Brain pericyte (primary cell): ENCODE data around the gene EQTN.
"Not testable (repeated sequence)": the region's sequence is repeated elsewhere in the genome, so short reads cannot be mapped to it uniquely, and the experiment has no call there.

ENCODE experiments used
- DNase-seq: peaks from one replicate; pipeline ENCODE4 v3.0.0-alpha.2; 2012; ENCODE audit warnings: low read depth, low spot score

Gene EQTN

GRCh38 chr9:27293996-27294395 lies 3.0 kb downstream of the EQTN start:
- no peak for DNase-seq

GRCh38 chr9:27292659-27293405 lies 4.1 kb downstream of the EQTN start:
- DNase-seq, result no peak

GRCh38 chr9:27291292-27291691 lies 5.7 kb downstream of the EQTN start:
- DNase-seq, result no peak

GRCh38 chr9:27282269-27282668 lies 14.7 kb downstream of the EQTN start:
- no peak for DNase-seq

DNA sequence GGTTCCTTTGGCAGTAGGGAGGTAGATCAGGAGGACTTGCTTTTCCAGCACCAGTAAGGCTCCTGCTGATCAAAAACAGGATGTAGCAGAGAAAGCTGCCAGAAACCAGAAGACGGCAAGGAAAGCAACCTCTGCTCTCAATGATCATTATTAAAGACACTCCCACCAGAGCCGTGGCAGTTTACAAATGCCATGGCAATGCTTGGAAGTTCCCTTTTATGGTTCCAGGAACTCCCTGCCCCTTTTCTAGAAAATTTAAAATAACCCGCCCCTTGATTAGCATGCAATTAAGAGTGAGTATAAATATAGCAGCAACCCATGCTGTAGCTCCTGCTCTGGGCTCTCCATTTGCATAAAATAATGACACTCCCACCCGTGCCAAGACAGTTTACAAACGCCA lies 16.1 kb downstream of the EQTN start:
- no peak for DNase-seq

DNA sequence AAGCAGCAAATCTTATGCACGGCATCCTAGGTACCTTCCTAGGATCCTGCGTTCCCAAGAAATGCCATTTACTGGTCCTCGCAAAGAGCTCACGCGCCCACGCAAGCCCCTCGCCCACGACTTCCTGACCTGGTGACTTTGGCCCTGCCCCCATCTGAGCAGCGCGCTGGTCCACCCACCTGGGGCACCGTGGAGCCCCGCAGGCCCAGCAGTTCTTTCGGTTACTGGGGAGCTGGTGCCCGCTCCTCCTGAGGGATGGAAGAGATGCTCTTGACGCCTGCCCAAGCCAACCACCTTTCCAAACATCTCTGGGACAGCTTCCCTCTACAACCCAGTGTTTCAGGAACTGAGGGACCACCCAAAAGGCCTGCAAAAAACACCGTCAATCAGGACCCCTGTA lies 16.7 kb downstream of the EQTN start:
- DNase-seq, result no peak

- no peak for DNase-seq
Measured at GRCh38 chr9:27279611-27280010, 17.3 kb downstream of the EQTN start.

GRCh38 chr9:27278374-27278773 lies 18.6 kb downstream of the EQTN start:
- DNase-seq, result no peak

- DNase-seq, result peak; percentile 10
Measured at GRCh38 chr9:27276193-27277030, 20.5 kb downstream of the EQTN start.

- DNase-seq, result no peak
Measured at GRCh38 chr9:27273186-27273585, 23.8 kb downstream of the EQTN start.

- no peak for DNase-seq
Measured at GRCh38 chr9:27272103-27272502, 24.8 kb downstream of the EQTN start.

- no peak for DNase-seq
Measured at GRCh38 chr9:27261517-27262211, 35.3 kb downstream of the EQTN start.

DNA sequence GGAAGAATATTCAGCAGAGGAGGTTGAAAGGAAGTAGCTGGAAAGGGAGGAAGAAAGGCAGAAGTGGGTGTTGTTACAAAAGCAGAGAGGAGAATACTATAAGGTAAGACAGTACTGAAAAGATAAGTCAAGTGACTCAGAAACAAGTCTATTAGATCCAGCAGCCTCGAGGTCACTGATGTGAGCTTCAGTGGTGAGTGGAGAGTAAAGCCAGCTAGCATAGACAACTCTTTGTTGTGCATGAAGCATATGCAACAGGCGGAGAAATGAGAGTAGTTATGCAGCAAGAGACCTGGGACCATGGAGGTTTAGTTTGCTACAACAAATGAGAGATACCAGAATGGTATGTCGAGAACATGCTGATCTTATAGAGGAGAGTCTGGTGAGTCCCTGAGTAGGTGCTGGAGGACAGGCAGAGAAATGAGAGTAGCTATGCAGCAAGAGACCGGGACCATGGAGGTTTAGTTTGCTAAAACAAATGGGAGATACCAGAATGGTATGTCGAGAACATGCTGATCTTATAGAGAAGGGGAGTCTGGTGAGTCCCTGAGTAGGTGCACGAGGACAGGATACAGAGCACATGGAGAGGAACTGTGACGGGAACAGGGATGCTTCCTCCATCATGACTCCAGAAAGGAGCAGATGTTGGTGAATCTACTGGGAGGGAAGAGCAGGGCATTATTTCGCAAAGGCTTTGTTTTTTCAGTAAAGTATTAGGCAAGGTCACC lies 36.0 kb downstream of the EQTN start:
- DNase-seq, result no peak

DNA sequence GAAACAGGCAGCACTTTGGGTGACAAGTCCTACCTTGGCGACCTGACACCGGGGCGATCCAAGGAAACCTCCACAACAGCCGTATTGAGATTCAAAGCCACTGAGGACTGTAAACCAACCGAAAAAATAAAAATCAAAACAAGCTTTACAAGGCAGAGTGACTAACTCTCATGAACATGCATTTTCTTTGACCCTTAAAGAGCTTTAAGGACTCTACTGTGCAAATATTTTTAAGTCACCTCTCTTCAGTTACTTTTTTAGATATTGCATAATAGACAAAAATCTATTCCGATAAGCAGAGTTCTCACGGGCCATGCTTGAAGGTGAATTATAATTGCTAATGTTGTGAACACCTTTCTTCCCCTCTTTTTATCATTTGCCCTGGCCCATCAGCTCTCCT lies 38.3 kb downstream of the EQTN start:
- DNase-seq, result no peak

- no peak for DNase-seq
Measured at GRCh38 chr9:27248702-27249101, 48.2 kb downstream of the EQTN start.

DNA sequence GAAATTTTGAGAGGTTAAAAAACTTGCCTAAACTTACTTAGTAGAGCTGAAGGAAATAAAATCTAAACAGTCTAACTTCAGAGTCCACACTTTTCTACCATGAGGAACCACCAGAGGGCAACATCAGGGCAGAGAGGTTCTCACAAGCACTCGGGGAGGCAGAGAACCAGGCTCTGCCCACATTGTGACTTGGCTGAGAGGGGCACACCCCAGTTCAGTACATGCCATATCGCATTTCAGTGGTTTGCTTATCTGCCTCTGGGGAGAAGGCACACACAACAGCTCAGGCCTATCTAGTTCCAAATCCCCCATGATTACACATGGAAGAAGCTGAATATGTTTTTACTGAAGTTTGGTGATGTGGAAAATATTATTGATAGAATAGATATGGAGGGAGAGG lies 49.2 kb downstream of the EQTN start:
- DNase-seq, result no peak

DNA sequence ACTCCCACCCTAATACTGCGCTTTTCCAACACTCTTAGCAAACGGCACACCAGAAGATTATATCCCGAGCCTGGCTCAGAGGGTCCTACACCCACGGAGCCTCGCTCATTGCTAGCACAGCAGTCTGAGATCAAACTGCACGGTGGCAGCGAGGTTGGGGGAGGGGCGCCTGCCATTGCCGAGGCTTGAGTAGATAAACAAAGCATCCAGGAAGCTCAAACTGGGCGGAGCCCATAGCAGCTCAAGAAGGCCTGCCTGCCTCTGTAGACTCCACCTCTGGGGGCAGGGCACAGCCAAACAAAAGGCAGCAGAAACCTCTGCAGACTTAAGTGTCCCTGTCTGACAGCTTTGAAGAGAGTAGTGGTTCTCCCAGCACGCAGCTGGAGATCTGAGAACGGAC lies 57.3 kb downstream of the EQTN start:
- not testable (repeated sequence) for DNase-seq
